Kidney (tissue), 14 donors: ENCODE measurements around the gene TMX3. TPM values are rescaled to one million over a fixed set of nuclear protein-coding genes. Genes with fewer than 3 reads are reported as not detected.
A peak's percentile ranks its signal among the peaks of the same experiment; 100 is the strongest.

ENCODE experiments used
- DNase-seq, 5 donors: peaks; one replicate each; pipeline ENCODE4 v3.0.0-alpha.2; 2013 to 2020
- FAIRE-seq: peaks from 2 replicates; lab custom pipeline; 2012; peaks lifted over from hg19 to GRCh38; lab: Jason Lieb, UNC
- H3K27ac ChIP-seq, 2 donors: one replicate each; pipeline ENCODE4 v1.7.0; 2013; ENCODE audit warnings: low read depth in 2 of 2, low read length in 2 of 2, inconsistent platforms in 1 of 2
- H3K27me3 ChIP-seq: one replicate; pipeline ENCODE4 v1.7.1; 2013; ENCODE audit warnings: low read length, inconsistent platforms; ENCODE audit not compliant: control insufficient read depth, insufficient read depth
- H3K36me3 ChIP-seq, 3 donors: one replicate each; pipeline versions ENCODE4 v1.7.0 to v1.7.1; 2013; ENCODE audit warnings: low read length in 3 of 3, control low read depth in 1 of 3, inconsistent platforms in 1 of 3; ENCODE audit not compliant: insufficient read depth in 3 of 3, control insufficient read depth in 2 of 3
- H3K4me1 ChIP-seq, 3 donors: one replicate each; pipeline versions ENCODE4 v1.7.0 to v1.7.1; 2013; ENCODE audit warnings: low read length in 3 of 3, inconsistent platforms in 1 of 3, low read depth in 1 of 3; ENCODE audit not compliant: control insufficient read depth in 2 of 3, insufficient read depth in 2 of 3
- H3K4me3 ChIP-seq, 3 donors: one replicate each; pipeline versions ENCODE4 v1.7.0 to v1.8.1; 2013; ENCODE audit warnings: low read length in 3 of 3, control low read depth in 1 of 3, inconsistent platforms in 1 of 3
- H3K9ac ChIP-seq, 3 donors: one replicate each; pipeline versions ENCODE4 v1.7.0 to v1.7.1; 2013; ENCODE audit warnings: low read length in 3 of 3, control low read depth in 1 of 3, inconsistent platforms in 1 of 3
- H3K9me3 ChIP-seq, 3 donors: one replicate each; pipeline versions ENCODE4 v1.7.0 to v1.7.1; 2013; ENCODE audit warnings: low read length in 3 of 3, control low read depth in 1 of 3, inconsistent platforms in 1 of 3; ENCODE audit not compliant: control insufficient read depth in 2 of 3, insufficient read depth in 1 of 3
- CTCF ChIP-seq: IDR thresholded peaks from 3 replicates; pipeline ENCODE4 v1.5.1; 2012; ENCODE audit warnings: mild to moderate bottlenecking, moderate library complexity, borderline replicate concordance; ENCODE audit not compliant: insufficient read depth; ENCODE audit errors: extremely low read depth
- intact Hi-C: fragments of 100-400 bp; cut with DNase I; formaldehyde crosslinking; loops from one replicate; pipeline ENCODE4 v1.11.1; 2022
- polyA plus RNA-seq: library from polyadenylated mRNA; stranded (reverse); fragments of 350-450 nt; fragmentation: Illumina TruSeq; extraction: RNeasy Lipid Tissue Mini Kit (QIAGEN cat#74804); gene quantifications from one replicate; pipeline ENCODE4 v1.2.3, GENCODE V29; 2014; ENCODE audit warnings: low read depth, low replicate concordance; ENCODE audit not compliant: insufficient read depth
- total RNA-seq: library from RNA; stranded (reverse); fragmentation: NEBNext Ultra II Directional; extraction: Animal tissue kit (Norgen Biotek cat#: 25700); gene quantifications from one replicate; pipeline ENCODE4 v1.2.1, GENCODE V29; 2021
- donor health status: control.
- donor health status: control.
- donor health status: control.
- donor health status: control.
- donor health status: control.
- donor health status: DM: yes; HTN: yes; CAD: no.
- donor health status: Normal renal cell carcinoma (clear cell type).

Gene TMX3
- total and polyA plus RNA-seq, 2 donors from 2014 or later, result 14.4 to 52.7 TPM

- H3K36me3 ChIP-seq, result peaks cover 6 to 9% (median 6%) of the 10 kb centered on the region in 3 donors
- intact Hi-C loops, result no loop called here
- DNase-seq, result peak in 1 of 5 donors; percentile 10
- H3K9ac ChIP-seq, result no peak overlapping the region
- no peak for FAIRE-seq
- H3K27ac ChIP-seq, result no peak overlapping the region
- no peaks in the 10 kb centered on the region for H3K9me3 ChIP-seq
- H3K4me1 ChIP-seq, result peaks cover 3 to 5% (median 4%) of the 10 kb centered on the region in 3 donors
- no peak for TF ChIP-seq CTCF
- no peak overlapping the region for H3K4me3 ChIP-seq
- H3K27me3 ChIP-seq, result no peaks in the 10 kb centered on the region
Measured at GRCh38 chr18:68713131-68713530, 1.8 kb downstream of the TMX3 start.

GRCh38 chr18:68707646-68708045 lies 7.3 kb downstream of the TMX3 start:
- TF ChIP-seq CTCF, result no peak

GRCh38 chr18:68705119-68705518 lies 9.8 kb downstream of the TMX3 start:
- H3K36me3 ChIP-seq, result peaks cover 0 to 4% (median 0%) of the 10 kb centered on the region in 3 donors
- TF ChIP-seq CTCF, result no peak
- no peaks in the 10 kb centered on the region for H3K27me3 ChIP-seq
- intact Hi-C loops, result no loop called here
- no peak overlapping the region for H3K27ac ChIP-seq
- H3K4me1 ChIP-seq, result no peaks in the 10 kb centered on the region
- no peak overlapping the region for H3K9ac ChIP-seq
- FAIRE-seq (no peak), DNase-seq (no peak)
- H3K9me3 ChIP-seq, result no peaks in the 10 kb centered on the region
- no peak overlapping the region for H3K4me3 ChIP-seq

More at GRCh38 chr18:68707646-68708045, 7.3 kb downstream of the TMX3 start:
- FAIRE-seq, result peak; percentile 74
- Histone ChIP-seq H3K4me3 (no peak overlapping the region), H3K36me3 (peaks cover 6 to 7% (median 6%) of the 10 kb centered on the region in 3 donors), H3K9me3 (no peaks in the 10 kb centered on the region), H3K27ac (no peak overlapping the region), H3K4me1 (no peaks in the 10 kb centered on the region), H3K9ac (no peak overlapping the region), H3K27me3 (no peaks in the 10 kb centered on the region)
- intact Hi-C loops, result no loop called here
- DNase-seq, result no peak

DNA sequence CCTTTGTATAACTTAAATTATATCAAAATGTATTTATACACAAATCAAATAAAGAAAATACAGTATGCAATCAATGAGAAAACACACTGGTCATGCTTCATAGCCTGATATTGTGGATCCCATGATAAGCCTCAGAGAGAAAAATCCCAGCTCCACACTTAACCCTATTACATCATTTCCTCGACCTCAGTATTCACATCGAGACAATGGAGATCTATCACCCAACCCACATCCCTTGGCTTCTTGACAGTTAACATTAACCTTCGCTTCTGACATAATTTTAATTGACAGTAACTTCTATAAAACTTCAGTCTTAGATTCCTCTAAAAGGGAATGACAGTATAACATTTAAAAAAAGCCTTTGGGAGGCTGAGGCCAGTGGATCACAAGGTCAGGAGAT lies 11.6 kb downstream of the TMX3 start:
- no peak for TF ChIP-seq CTCF
- DNase-seq (no peak), FAIRE-seq (no peak)
- Histone ChIP-seq H3K36me3 (peaks cover 0 to 2% (median 0%) of the 10 kb centered on the region in 3 donors), H3K27me3 (no peaks in the 10 kb centered on the region), H3K9me3 (no peaks in the 10 kb centered on the region), H3K4me3 (no peak overlapping the region), H3K27ac (no peak overlapping the region), H3K9ac (no peak overlapping the region), H3K4me1 (no peaks in the 10 kb centered on the region)
- intact Hi-C loops, result no loop called here
